ENCODE measurements around the gene ENO4. TPM values are rescaled to one million over a fixed set of nuclear protein-coding genes. Genes with fewer than 3 reads are reported as not detected.

Gene ENO4
- total and polyA plus RNA-seq, 2 experiments from 2014 or later: 0.44 to 0.66 TPM

DNA sequence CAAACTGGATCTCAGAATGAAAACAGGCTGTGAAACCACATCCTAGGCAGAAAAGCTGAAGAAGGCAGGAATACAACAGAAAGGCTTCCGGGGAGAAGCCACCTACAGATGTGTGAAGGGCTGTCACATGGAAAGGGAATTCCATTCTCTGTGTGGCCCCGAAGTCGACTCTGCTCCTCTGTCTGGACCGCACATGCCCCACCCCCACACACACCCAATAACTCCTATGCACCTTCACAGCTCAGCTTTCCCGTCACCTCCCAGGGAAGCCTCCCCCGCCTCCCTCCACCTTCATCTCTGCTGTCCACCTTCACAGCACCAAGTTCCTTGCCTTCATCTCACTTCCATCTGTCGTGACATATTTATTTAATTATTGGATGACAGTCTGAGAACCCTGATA, 23.4 kb upstream of the ENO4 start:
- no peak overlapping the region for H3K27ac ChIP-seq
- H3K9me3 ChIP-seq (ENCODE audit: low read depth): no peaks in the 10 kb centered on the region
- TF ChIP-seq, protein P1, sequence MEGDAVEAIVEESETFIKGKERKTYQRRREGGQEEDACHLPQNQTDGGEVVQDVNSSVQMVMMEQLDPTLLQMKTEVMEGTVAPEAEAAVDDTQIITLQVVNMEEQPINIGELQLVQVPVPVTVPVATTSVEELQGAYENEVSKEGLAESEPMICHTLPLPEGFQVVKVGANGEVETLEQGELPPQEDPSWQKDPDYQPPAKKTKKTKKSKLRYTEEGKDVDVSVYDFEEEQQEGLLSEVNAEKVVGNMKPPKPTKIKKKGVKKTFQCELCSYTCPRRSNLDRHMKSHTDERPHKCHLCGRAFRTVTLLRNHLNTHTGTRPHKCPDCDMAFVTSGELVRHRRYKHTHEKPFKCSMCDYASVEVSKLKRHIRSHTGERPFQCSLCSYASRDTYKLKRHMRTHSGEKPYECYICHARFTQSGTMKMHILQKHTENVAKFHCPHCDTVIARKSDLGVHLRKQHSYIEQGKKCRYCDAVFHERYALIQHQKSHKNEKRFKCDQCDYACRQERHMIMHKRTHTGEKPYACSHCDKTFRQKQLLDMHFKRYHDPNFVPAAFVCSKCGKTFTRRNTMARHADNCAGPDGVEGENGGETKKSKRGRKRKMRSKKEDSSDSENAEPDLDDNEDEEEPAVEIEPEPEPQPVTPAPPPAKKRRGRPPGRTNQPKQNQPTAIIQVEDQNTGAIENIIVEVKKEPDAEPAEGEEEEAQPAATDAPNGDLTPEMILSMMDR (IDR thresholded peaks at IDR 0.05; ENCODE audit: low read depth, low read length): no peak
- H3K4me3 ChIP-seq: no peak overlapping the region
- DNase-seq (ENCODE audit: low read depth in 1 of 2, low spot score in 1 of 2): no peak
- H3K36me3 ChIP-seq: no peaks in the 10 kb centered on the region
- peaks cover 5% of the 10 kb centered on the region for H3K27me3 ChIP-seq
- H3K4me1 ChIP-seq (ENCODE audit: low read depth): no peaks in the 10 kb centered on the region

- TF ChIP-seq, protein P1 (IDR thresholded peaks at IDR 0.05; ENCODE audit: low read depth, low read length): no peak
- no peak overlapping the region for H3K4me3 ChIP-seq
- H3K9me3 ChIP-seq (ENCODE audit: low read depth): no peaks in the 10 kb centered on the region
- H3K36me3 ChIP-seq: no peaks in the 10 kb centered on the region
- H3K27me3 ChIP-seq: peaks cover 5% of the 10 kb centered on the region
- no peak overlapping the region for H3K27ac ChIP-seq
- DNase-seq (ENCODE audit: low read depth in 1 of 2, low spot score in 1 of 2): no peak
- no peaks in the 10 kb centered on the region for H3K4me1 ChIP-seq (ENCODE audit: low read depth)
Observed at GRCh38 chr10:116826803-116827202, 22.5 kb upstream of the ENO4 start.

- Histone ChIP-seq H3K4me3 (no peak overlapping the region), H3K27ac (no peak overlapping the region), H3K27me3 (peaks cover 5% of the 10 kb centered on the region), H3K4me1 (ENCODE audit: low read depth) (no peaks in the 10 kb centered on the region), H3K36me3 (no peaks in the 10 kb centered on the region), H3K9me3 (ENCODE audit: low read depth) (no peaks in the 10 kb centered on the region)
- DNase-seq (ENCODE audit: low read depth in 1 of 2, low spot score in 1 of 2): no peak
- TF ChIP-seq, protein P1 (IDR thresholded peaks at IDR 0.05; ENCODE audit: low read depth, low read length): no peak
Observed at GRCh38 chr10:116827214-116827671, 22.1 kb upstream of the ENO4 start.

DNA sequence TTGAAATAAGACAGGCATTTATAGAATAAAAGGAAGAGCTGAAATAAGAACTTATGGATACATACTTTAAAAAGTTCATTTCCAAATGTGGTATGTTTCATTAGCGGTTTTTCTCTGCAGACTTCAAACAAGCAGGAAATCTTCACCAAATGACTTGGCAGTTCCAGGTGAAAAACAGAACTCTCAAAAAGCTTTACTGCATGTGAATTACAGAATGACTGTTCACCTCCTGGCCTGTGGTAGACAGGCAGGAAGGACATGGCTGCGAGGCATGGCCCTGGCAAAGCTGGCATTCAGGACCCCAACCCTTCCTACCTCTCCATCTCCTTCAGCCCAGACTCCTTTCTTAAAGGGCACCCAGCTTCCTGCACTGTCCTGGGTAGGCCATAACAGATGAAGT, 21.2 kb upstream of the ENO4 start:
- TF ChIP-seq, protein P1 (IDR thresholded peaks at IDR 0.05; ENCODE audit: low read depth, low read length): no peak
- no peaks in the 10 kb centered on the region for H3K4me1 ChIP-seq (ENCODE audit: low read depth)

GRCh38 chr10:116829711-116830110, 19.6 kb upstream of the ENO4 start:
- Histone ChIP-seq H3K27ac (no peak overlapping the region), H3K9me3 (ENCODE audit: low read depth) (no peaks in the 10 kb centered on the region), H3K27me3 (peaks cover 5% of the 10 kb centered on the region), H3K4me3 (no peak overlapping the region), H3K4me1 (ENCODE audit: low read depth) (no peaks in the 10 kb centered on the region), H3K36me3 (no peaks in the 10 kb centered on the region)
- TF ChIP-seq, protein P1 (IDR thresholded peaks at IDR 0.05; ENCODE audit: low read depth, low read length): no peak
- no peak for DNase-seq (ENCODE audit: low read depth in 1 of 2, low spot score in 1 of 2)

More for the DNA sequence above, 21.2 kb upstream of the ENO4 start:
- no peak for DNase-seq (ENCODE audit: low read depth in 1 of 2, low spot score in 1 of 2)
- H3K4me3 ChIP-seq: no peak overlapping the region
- peaks cover 5% of the 10 kb centered on the region for H3K27me3 ChIP-seq
- H3K9me3 ChIP-seq (ENCODE audit: low read depth): no peaks in the 10 kb centered on the region
- no peak overlapping the region for H3K27ac ChIP-seq
- H3K36me3 ChIP-seq: no peaks in the 10 kb centered on the region

GRCh38 chr10:116831086-116831485, 18.2 kb upstream of the ENO4 start:
- H3K27ac ChIP-seq: no peak overlapping the region
- peaks cover 7% of the 10 kb centered on the region for H3K27me3 ChIP-seq
- peaks cover 5% of the 10 kb centered on the region for H3K4me1 ChIP-seq (ENCODE audit: low read depth)
- no peak for DNase-seq (ENCODE audit: low read depth in 1 of 2, low spot score in 1 of 2)
- H3K9me3 ChIP-seq (ENCODE audit: low read depth): no peaks in the 10 kb centered on the region
- H3K36me3 ChIP-seq: no peaks in the 10 kb centered on the region
- H3K4me3 ChIP-seq: no peak overlapping the region
- TF ChIP-seq, protein P1 (IDR thresholded peaks at IDR 0.05; ENCODE audit: low read depth, low read length): no peak
